ENCODE data around the gene SRPRB. TPM values are rescaled to one million over a fixed set of nuclear protein-coding genes. Genes with fewer than 3 reads are reported as not detected.

SRPRB gene
- total RNA-seq, 2 donors from 2014 or later: 35.7 to 42.6 TPM

DNA sequence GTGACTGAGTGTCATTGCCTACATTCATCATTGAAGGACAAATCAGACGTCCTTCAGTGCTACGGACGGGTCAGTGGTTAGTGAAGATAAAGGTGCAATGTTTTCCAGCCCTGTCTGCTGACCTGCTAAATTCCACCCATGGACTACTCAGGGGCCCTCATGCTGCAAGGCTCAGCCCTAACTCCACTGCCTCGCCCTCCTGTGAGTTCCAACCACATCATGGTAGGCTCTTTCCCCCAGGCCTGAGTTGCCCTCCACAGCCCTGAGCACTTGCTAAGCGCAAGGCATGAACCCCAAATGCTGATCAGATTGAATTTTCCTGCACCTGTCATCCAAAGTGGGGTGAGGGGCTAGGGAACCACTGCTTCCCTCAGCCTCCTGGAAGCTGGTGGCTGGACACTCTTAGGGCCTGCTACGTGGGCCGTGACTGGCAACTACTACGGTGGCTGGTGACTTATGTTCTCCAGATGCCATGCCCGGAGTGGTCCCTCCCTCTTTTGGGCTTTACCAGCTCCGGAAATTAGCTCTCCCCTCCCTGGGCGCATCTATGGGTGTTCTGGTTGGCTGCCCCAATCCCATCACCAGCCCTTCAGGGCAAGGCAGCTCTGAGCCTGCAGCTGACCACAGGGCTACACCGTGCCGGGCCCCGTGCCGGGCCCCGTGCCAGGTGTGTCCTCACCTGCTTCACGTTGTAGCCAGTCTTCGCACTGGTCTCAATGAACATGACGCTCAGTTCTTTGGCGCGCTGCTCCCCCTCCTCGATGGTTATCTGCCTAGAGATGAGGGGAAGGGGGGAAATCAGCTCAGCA is 32.1 kb downstream of the SRPRB start:
- intact Hi-C loops (cut with DNase I): no loop called here
- no peak for DNase-seq (ENCODE audit: low spot score)

DNA sequence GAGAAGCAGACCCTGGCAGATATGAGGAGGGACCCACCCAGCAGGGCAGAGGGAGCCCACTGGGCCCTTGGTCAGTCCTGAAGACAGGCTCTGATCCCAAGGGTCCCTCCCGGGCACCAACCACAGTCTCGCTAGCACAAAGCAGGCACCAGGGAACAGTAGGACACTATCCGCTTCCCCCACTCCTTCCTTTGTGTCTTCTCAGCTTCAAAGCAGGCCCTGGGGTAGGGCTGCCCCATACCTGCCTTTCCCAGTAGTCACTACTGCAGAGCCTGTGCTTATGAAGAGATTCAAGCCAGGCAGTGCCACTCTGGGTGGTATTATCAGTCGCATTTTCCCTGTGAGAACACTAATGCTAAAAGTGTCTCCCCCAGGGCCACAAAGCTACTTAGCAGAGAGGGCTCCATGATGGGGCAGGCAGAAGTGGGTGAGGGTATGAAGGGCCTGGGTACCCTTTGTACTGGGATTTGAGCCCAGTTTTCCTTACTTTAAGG is 32.7 kb downstream of the SRPRB start:
- no peak for DNase-seq (ENCODE audit: low spot score)

DNA sequence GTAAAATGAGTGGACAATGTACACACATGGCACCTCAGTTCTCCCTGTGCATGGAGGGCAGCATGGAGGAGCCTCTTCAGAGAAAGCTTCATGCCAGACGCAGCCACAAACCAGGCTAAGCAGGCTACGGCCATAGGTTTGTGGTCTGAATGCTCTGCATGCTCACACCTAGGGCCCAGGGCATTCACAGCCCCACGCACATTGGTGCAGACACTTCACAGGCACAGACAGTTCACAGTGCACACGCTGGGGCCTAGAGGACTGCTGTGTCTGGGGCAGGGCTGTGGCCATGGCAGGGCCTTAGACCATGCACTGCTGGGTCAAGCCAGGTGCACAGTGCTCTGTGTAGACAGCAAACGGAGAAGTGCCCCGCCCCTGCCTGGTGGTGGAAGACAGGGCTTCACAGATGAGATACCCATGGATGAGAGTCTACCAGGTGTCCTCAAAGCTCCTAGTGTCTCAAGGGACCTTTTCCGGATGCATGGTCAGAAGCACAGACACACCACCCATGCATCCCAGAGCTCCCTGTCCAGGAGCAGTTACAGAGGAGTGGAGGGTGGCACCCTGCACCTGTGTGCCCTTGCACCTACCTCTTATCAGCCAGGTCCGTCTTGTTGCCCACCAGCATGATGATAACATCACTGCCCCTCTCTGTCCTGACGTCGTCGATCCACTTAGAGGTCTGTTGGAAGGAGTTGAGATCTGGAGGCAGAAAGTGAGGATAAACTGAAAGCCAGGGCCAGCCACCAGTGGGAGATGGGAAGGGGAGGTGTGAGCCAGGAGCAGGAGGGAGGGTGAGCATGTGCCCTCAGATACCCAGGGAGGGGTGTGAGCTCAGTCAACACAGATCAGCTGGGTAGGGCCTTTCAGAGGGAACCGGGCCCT is 33.5 kb downstream of the SRPRB start:
- intact Hi-C loops (cut with DNase I): no loop called here
- no peak for DNase-seq (ENCODE audit: low spot score)

More for the DNA sequence above, 32.7 kb downstream of the SRPRB start:
- intact Hi-C loops (cut with DNase I): no loop called here

DNA sequence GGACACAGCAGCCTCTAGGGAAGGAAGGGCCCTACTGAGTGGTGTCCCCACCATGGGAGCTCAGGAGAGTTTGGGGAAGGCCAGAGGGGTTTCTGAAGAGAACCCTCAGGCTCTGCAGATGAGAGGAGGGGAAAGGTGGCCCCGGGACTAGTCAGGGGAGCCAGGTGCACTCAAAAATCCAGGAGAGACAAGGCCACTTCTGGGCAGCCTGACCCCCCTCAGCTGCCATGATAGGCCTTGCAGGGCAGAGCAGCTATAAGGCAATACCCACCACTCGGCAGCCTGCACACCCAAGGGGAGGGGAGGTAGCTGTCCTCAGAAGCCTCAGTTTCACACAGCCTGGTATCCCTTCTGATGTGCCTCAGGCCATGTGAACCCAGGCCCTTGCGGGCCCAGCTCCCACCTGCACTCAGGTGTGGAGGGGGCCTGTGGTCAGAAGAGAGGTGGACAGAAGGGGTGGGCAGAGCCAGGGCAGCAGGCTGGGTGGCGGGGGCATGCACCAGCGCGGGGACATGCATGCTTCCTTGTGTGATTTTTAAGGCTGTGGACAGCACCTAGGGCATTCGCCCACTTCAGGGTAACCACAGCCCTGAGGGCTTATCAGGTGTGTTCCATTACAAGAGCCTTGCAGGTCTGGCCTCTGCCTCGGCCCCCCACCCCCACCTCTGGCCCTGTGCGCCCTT is 34.6 kb downstream of the SRPRB start:
- intact Hi-C loops (cut with DNase I): no loop called here
- no peak for DNase-seq (ENCODE audit: low spot score)

DNA sequence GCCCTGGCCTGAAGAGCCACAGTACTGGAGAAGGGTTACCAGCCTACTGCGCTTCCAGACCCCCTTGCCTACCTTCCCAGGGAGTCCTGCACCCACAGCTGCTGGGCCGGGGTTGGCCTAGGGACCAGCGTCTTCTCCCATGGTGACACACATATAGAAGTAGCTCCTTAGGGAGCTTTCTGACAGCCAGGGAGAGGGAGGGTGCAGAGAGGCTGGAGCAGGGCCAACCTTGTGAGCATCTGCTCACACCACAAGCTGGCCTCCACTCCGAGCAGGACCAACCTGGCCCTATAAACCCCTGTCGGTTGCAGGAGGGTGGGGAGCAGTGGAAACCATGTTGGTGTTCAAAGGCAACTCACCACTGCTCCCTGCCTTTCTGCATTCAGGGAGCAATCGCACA is 35.2 kb downstream of the SRPRB start:
- intact Hi-C loops (cut with DNase I): no loop called here
- DNase-seq (ENCODE audit: low spot score): no peak

DNA sequence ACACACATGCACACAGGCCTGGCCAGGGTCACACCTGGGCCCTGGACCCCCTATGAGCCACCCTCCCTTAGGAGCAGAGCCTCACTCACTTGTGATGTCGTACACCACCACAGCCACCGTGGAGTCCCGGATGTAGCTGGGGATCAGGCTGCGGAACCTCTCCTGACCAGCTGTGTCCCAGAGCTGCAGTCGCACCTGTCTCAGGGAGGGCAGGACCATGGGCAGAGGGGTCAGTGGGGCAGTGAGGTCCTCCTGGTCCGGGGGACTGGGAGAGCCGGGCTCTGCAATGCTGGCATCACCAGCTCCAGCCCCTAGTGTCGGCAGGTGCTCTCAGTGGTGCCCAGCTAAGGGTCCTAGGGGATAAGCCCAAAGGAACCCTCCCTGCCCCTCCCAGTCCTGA is 35.6 kb downstream of the SRPRB start:
- intact Hi-C loops (cut with DNase I): no loop called here
- no peak for DNase-seq (ENCODE audit: low spot score)

DNA sequence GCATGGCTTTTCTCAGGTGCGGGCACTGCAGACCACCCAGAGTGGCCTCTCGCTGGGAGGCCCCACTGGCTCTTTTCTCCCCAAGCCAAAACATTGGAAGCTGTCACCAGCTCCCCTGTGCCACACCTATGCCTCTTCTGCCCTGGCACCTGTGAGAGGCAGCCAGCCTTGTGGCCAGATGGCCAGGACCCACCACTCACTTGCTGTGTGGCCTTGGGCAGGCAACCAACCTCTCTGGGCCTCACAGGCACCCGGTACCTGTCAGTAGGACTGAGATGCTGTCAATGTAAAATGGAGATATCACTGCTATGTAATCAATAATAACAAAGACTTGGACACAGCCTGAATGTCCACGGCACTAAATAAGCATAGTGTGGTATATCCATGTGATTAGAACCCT is 36.5 kb downstream of the SRPRB start:
- intact Hi-C loops (cut with DNase I): no loop called here
- no peak for DNase-seq (ENCODE audit: low spot score)

DNA sequence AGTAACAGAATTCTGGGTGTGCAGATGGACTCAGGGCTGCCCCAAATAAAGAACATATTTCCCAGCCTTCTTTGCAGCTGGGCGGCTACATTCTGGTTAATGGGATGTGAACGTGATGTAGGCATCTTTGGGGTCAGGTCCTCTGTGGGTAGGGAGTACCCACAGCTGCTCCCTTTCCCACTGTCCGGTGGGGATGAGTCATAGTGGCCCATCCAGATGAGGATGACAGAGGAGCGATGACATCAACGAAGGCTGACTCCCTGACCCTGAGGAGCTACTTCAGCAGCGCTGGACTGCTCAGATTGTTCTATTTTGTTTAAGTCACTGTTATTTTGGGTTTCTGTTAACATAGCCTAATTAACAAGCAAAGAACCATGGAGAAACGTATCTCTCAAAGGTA is 38.0 kb downstream of the SRPRB start:
- DNase-seq (ENCODE audit: low spot score): peak; percentile 30
- intact Hi-C loops (cut with DNase I): no loop called here

DNA sequence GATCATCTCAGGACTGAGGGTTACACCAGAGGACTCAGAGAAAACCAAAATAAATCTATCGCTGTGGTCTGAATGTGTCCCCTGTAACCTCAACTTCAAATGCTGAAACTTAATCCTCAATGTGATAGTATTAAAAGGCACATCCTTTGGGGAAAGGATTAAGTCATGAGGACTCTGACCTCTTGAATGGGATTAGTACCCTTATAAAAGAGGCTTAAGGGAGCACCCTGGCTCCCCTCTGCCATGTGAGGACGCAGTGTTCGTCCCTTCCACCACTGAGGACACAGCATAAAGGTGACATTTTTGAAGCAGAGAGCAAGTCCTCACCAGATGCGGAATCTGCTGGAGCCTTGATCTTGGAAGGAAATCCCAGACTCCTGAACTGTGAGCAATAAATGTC is 39.5 kb downstream of the SRPRB start:
- intact Hi-C loops (cut with DNase I): no loop called here
- DNase-seq (ENCODE audit: low spot score): no peak

DNA sequence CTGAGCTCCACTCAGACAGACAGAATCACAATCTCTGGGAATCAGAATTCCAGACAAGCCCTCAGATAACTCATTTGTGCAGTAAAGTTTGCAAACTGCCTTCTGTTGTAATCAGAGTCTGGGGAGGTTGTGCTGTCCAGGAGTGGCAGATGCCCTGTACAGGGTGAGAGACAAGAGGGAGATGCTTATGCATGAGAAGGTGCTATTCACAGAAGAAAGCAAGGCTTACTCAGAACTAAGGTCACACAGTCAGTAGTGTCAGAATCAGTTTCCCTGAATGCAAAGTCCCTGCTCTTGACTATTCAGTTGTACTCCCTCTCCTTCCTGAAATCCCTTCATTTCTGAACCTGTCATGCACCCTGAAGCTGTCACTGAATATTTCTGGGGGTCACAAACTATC is 43.7 kb downstream of the SRPRB start:
- no peak for DNase-seq (ENCODE audit: low spot score)
- intact Hi-C loops (cut with DNase I): no loop called here

DNA sequence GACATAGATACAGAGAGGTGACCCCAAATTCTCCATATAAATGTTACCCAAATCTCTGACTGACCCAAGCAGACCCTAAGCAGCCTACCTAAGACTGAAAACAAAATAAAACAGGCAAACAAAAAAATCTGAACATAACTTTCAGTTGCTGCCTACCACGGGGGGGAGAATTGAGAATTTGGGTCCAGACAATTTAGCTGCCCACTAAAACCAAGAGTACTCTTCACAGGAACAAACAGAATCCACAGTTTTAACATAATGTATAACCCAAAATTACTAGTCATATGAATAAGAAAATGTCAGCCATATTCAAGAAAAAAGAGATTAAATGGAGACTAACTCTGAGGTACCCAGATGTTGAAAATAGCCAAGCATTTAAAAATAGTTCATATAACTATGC is 44.4 kb downstream of the SRPRB start:
- DNase-seq (ENCODE audit: low spot score): no peak
- intact Hi-C loops (cut with DNase I): no loop called here

DNA sequence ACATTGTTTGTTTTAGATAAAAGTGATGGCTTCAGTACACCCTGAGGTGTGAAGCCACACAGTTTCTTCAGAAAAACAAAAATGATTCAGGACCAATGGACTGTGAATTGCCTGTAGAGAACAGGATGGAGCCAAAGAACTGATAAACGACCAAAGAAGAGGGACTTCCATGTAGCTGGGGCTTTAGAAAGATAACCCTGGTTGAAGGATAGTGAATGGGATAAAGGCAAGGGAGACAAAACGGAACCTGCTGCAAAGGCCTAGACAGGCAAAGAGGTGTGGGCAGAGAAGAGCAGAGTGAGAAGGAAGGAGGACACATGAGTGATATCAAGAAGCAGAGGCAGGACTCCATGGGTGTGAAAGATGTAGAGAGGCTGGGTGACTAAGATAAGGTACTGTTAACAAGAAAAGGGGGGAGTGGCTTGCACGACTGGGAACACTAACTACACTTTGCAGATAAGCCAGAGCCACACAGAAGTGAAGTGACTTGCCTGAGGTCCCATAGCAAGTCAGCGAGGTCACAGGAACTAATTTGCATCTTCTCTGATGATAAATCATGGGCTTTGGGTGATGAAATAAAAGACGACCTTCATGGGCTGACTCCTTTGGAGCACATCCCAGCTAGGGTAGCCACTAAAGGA is 45.8 kb downstream of the SRPRB start:
- DNase-seq (ENCODE audit: low spot score): no peak
- intact Hi-C loops (cut with DNase I): no loop called here

DNA sequence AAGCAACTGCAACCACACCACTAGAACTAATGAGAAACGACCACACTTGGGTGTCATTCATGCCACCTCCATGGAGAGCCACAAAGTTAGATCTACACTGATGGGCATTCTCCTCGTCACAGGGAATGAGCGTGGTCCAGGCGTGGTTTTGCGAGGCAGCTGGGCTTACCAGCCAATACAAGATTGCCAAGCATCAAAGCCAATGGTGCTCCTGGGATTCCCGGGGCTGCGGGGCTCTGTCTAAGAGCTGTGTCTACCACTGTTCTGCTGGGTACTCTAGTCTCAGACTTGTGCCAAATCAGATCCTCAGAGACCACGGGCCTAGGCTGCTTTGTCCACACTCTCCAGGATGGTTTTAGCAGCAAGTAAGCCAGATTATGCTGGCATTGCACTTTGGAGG is 46.3 kb downstream of the SRPRB start:
- intact Hi-C loops (cut with DNase I): no loop called here
- peak; percentile 56 for DNase-seq (ENCODE audit: low spot score)

DNA sequence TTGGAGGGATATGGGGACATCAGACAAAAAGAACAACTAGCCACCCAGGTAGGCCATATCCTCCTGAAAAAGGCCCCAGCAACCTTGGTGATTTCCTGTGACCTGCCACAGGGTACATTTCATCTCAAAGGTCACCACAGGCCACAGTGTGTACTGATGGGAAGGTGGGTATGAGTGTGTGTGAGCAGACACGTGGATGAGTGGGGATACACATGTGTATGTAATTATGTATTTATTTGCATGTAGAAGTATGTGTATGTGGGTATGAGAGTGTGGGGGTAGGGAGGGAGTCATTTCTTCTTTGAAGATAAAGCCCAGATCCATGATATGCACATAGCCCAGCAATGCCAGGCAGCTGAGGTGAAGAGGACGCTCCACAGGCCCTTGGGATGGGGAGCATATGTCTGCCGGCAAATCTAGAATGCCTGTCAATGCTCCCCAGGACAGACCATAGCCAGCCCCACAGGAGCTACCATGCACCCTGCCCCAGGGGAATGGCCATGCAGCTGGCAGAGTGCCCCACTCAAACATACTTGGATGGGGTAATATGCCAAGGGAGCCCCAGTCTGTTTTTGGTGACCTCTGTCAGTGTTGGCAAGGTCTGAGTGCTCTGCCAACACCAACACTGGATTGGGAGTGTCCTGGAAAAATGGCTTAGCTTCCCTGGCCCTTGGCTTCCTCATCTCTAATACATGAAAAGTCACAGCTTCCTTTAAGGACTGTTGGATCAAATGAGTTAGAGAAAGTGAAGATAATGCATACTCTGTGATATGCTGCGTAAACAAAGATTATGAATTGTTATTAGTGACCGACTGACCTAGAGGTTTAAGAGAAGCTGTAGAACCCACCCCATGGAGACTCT is 47.7 kb downstream of the SRPRB start:
- DNase-seq (ENCODE audit: low spot score): peak; percentile 45

DNA sequence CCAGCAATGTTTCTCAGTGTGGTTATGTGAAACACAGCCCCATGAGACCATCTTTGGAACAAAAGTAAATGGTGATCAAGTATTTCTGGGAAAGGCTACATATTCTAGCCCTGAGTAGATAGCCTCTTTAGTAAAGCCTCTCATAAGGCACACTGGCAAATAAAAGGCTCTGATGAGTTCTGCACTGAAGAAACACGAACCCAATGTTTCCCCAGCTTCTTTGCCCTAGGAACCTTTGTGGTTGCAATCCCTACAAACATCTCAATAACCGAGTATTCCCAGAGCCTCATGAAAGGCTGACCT is 48.3 kb downstream of the SRPRB start:
- no peak for DNase-seq (ENCODE audit: low spot score)
- intact Hi-C loops (cut with DNase I): no loop called here

More for the DNA sequence above, 47.7 kb downstream of the SRPRB start:
- intact Hi-C loops (cut with DNase I): no loop called here

DNA sequence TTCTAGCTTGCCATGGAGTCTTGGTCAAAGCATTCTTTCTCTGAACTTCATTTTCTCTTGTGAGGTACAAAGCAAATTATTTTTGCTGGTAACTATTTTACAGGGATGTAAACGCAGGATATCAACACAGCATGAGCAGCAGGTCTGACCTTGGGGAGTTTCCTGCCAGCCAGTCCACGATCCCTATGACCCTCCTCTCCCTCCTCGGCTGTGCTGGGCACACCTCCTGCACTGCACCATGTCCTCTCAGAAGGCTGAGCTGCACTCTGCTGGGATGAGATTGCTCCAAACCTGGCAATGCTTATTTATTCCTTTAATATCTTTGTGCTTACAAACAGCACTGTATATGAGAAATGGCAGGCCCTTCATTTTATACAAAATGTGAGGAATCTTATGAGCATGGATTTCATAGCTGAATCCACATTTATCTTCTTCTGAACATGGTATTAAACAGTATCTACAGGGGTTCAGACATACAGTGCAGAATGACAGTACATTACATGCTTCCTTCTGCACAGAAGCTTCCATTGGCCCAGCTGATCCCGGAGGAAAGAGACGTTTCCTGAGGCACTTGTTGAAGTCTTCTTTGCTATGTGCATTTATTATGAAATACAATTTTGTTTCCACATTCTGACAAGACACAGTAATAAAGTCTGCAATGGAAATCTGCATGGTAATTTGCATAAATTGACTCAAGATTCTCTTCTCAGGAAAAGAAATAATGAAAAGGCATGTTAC is 48.8 kb downstream of the SRPRB start:
- intact Hi-C loops (cut with DNase I): no loop called here
- DNase-seq (ENCODE audit: low spot score): no peak

DNA sequence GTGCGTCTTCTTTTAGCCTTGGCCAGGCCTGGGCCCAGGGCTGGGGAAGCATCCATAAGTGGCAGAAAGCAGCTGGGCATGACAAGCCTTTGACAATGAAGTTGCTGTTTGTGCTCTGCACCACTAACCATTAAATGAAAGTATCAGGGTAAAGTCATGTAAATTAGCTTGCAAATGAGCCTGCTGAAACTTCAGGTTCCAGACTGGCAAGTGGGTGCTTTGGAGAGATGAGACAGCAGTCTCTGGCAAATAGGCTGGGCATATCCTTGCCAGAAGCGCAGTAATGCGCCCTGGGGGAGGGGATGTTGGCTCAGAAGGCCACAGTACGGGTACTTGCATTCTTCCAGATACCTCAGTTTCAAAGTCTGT is 49.4 kb downstream of the SRPRB start:
- DNase-seq (ENCODE audit: low spot score): no peak

DNA sequence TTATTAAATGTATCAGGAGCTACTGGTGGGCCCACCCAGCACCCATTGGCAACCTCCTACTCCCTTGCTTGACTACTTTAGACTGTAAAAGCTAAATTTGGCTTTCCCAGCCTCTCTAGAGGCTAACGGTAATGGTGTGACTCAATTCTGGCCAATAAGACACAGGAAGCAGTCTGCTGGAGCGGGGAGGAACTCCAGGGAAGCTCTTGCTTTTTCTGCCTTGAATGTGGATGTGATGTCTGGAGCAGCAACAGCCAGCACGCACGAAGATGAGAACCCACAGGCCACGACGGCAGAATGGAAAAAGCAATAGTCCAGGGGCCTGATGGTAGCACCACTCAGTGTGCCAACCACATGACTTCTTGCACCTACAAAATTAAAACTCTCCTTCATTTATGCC is 50.2 kb downstream of the SRPRB start:
- peak; percentile 60 for DNase-seq (ENCODE audit: low spot score)
- intact Hi-C loops (cut with DNase I): no loop called here

More for the DNA sequence above, 49.4 kb downstream of the SRPRB start:
- intact Hi-C loops (cut with DNase I): no loop called here

Data from posterior vena cava (tissue), 2 donors.